Peyer's patch (tissue), 4 donors: Measurements from ENCODE around the gene LSM4. TPM values are rescaled to one million over a fixed set of nuclear protein-coding genes. Genes with fewer than 3 reads are reported as not detected.
"Not testable (repeated sequence)": the region's sequence is repeated elsewhere in the genome, so short reads cannot be mapped to it uniquely, and the experiment has no call there.

Experiments
- DNase-seq, 3 donors: peaks; one replicate each; pipeline ENCODE4 v3.0.0-alpha.2; 2017 to 2019
- H3K27ac ChIP-seq, 4 donors: fragments of 200-600 bp; sonication (generic); one replicate each; pipeline ENCODE4 v1.5.1; 2016 to 2019
- H3K27me3 ChIP-seq, 2 donors: fragments of 200-600 bp; sonication (generic); one replicate each; pipeline ENCODE4 v1.5.1; 2019
- H3K36me3 ChIP-seq, 3 donors: fragments of 200-600 bp; sonication (generic); one replicate each; pipeline ENCODE4 v1.5.1; 2016 to 2019
- H3K4me1 ChIP-seq, 4 donors: fragments of 200-600 bp; sonication (generic); one replicate each; pipeline ENCODE4 v1.5.1; 2016 to 2019
- H3K4me3 ChIP-seq, 4 donors: fragments of 200-600 bp; sonication (generic); 1 replicate in 3 of 4; 2 replicates in 1 of 4; pipeline ENCODE4 v1.5.1; 2016 to 2019; ENCODE audit warnings: mild to moderate bottlenecking in 1 of 4
- H3K9me3 ChIP-seq, 4 donors: fragments of 200-600 bp; sonication (generic); one replicate each; pipeline ENCODE4 v1.5.1; 2016 to 2019; ENCODE audit warnings: mild to moderate bottlenecking in 1 of 4
- CTCF ChIP-seq, 6 experiments: fragments of 450-650 bp in 4 of 6; fragments of 200-600 bp in 2 of 6; sonication (generic) in 1 of 6; IDR thresholded peaks; one replicate each; pipeline ENCODE4 v1.5.1; 2017 to 2019; ENCODE audit warnings: antibody characterized with exemption in 6 of 6, mild to moderate bottlenecking in 3 of 6, moderate library complexity in 1 of 6
- POLR2A ChIP-seq, 2 donors: fragments of 450-650 bp; IDR thresholded peaks; one replicate each; pipeline ENCODE4 v1.5.1; 2017; ENCODE audit warnings: antibody characterized with exemption in 2 of 2, mild to moderate bottlenecking in 2 of 2, moderate library complexity in 2 of 2
- total RNA-seq, 4 donors: library from RNA; depleted of rRNA; stranded (reverse); fragments of >200 nt; gene quantifications; one replicate each; pipeline ENCODE4 v1.1.0, GENCODE V29; 2016

The LSM4 gene
- total RNA-seq, 4 donors from 2014 or later = 102 to 193 (median 178) TPM

DNA sequence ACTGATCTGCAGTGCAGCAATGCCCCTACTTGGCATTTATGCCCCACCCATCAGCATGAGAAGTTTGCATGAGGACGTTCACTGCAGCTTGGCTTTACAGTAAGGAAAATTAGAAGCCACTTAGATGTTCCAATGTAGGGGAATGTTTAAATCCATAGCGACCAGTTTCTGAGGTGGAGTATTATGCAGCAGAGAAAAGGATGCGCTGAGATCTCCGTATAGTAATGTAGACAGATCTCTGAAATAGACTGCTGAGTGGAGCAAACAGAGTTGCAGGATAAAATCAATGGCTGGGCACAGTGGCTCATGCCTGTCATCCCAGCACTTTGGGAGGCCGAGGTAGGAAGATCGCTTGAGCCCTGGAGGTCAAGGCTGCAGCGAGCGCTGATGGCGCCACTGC is 27.6 kb upstream of the LSM4 start:
- TF ChIP-seq POLR2A (IDR thresholded peaks at IDR 0.05) = no peak
- Histone ChIP-seq H3K27ac (no peak overlapping the region), H3K4me1 (no peaks in the 10 kb centered on the region), H3K4me3 (no peak overlapping the region), H3K9me3 (no peaks in the 10 kb centered on the region), H3K27me3 (no peaks in the 10 kb centered on the region), H3K36me3 (peaks cover 0 to 26% (median 0%) of the 10 kb centered on the region in 3 donors)
- no peak for DNase-seq

DNA sequence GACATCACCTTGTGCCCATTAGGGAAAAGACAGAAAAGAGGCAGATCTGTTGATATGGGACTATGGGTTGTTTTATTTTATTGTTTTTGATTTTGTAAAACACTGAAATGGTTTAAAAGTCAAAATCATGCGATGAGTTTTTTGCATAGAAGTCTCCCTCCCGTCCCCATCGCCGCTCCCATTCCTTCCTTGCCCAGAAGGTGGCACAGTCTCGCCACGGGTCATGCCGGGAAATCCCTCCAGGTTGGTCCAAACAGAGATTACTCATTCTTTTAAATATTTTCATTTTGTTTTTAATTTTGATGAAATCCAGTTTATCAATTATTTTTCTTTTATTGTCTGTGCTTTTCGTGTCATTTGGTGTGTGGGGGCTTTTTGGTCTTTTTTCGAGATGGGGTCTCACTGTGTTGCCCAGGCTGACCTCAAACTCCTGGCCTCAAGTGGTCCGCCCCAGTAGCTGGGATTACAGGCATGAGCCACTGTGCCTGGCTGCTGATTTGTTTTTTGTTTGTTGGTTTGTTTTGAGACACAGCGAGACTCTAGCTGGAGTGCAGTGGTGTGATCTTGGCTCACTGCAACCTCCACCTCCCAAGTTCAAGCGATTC is 26.8 kb upstream of the LSM4 start:
- peak; percentile 22 to 76 (median 66) for TF ChIP-seq CTCF (IDR thresholded peaks at IDR 0.05)
- TF ChIP-seq POLR2A (IDR thresholded peaks at IDR 0.05) = no peak
- no peak overlapping the region for H3K27ac ChIP-seq
- H3K4me3 ChIP-seq = no peak overlapping the region
- H3K9me3 ChIP-seq = no peaks in the 10 kb centered on the region
- no peaks in the 10 kb centered on the region for H3K27me3 ChIP-seq
- no peaks in the 10 kb centered on the region for H3K4me1 ChIP-seq
- peak; percentile 44 to 77 (median 66) for DNase-seq
- peaks cover 0 to 22% (median 0%) of the 10 kb centered on the region in 3 donors for H3K36me3 ChIP-seq

GRCh38 chr19:18348818-18349339 is 26.0 kb upstream of the LSM4 start:
- H3K4me1 ChIP-seq, H3K9me3 ChIP-seq, H3K27me3 ChIP-seq, DNase-seq, H3K27ac ChIP-seq, H3K4me3 ChIP-seq: not testable (repeated sequence)
- peaks cover 0 to 22% (median 0%) of the 10 kb centered on the region in 3 donors for H3K36me3 ChIP-seq

- Histone ChIP-seq H3K36me3 (peaks cover 0 to 24% (median 0%) of the 10 kb centered on the region in 3 donors), H3K27me3 (no peaks in the 10 kb centered on the region), H3K27ac (no peak overlapping the region), H3K9me3 (no peaks in the 10 kb centered on the region), H3K4me3 (no peak overlapping the region), H3K4me1 (peaks cover 0 to 6% (median 0%) of the 10 kb centered on the region in 4 donors)
- DNase-seq = no peak
- TF ChIP-seq POLR2A (IDR thresholded peaks at IDR 0.05) = no peak
- TF ChIP-seq CTCF (IDR thresholded peaks at IDR 0.05) = no peak
These were observed 25.3 kb upstream of the LSM4 start for GRCh38 chr19:18348171-18348570.

- no peak for DNase-seq
- Histone ChIP-seq H3K27ac (no peak overlapping the region), H3K27me3 (no peaks in the 10 kb centered on the region), H3K36me3 (peaks cover 0 to 24% (median 0%) of the 10 kb centered on the region in 3 donors), H3K9me3 (no peaks in the 10 kb centered on the region), H3K4me3 (no peak overlapping the region), H3K4me1 (peaks cover 0 to 6% (median 0%) of the 10 kb centered on the region in 4 donors)
- TF ChIP-seq CTCF (IDR thresholded peaks at IDR 0.05) (peak in 1 of 6 experiments; percentile 22), POLR2A (IDR thresholded peaks at IDR 0.05) (no peak)
These were observed 23.2 kb upstream of the LSM4 start for GRCh38 chr19:18346091-18346490.

DNA sequence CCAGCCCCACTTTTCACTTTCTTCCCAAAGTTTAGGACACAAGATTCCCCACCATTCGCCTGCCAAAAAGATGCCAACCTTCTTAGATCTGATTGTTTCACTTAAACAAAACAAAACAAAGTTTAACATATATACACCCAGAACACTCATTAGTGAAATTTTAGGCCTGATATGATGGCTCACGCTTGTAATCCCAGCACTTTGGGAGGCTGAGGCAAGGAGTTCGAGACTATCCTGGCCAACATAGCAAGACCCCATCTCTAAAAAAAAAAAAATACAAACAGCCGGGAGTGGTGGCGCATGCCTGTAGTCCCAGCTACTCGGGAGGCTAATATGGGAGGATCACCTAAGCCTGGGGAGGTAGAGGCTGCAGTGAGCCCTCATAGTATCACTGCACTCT is 22.4 kb upstream of the LSM4 start:
- Histone ChIP-seq H3K27ac (no peak overlapping the region), H3K27me3 (no peaks in the 10 kb centered on the region), H3K36me3 (peaks cover 0 to 16% (median 0%) of the 10 kb centered on the region in 3 donors), H3K9me3 (no peaks in the 10 kb centered on the region), H3K4me3 (no peak overlapping the region), H3K4me1 (peaks cover 0 to 6% (median 0%) of the 10 kb centered on the region in 4 donors)
- TF ChIP-seq CTCF (IDR thresholded peaks at IDR 0.05) (no peak), POLR2A (IDR thresholded peaks at IDR 0.05) (no peak)
- DNase-seq = no peak
